Neural progenitor cell (in vitro differentiated cells): Measurements from ENCODE around the gene DOP1B. TPM values are rescaled to one million over a fixed set of nuclear protein-coding genes. Genes with fewer than 3 reads are reported as not detected.
"Not testable (repeated sequence)": the region's sequence is repeated elsewhere in the genome, so short reads cannot be mapped to it uniquely, and the experiment has no call there.

Experiments
- DNase-seq: peaks from one replicate; pipeline ENCODE4 v3.0.0-alpha.2; 2016; ENCODE audit warnings: low spot score
- H2AFZ ChIP-seq: fragments of 200-600 bp; sonication (generic); replicated peaks from 2 replicates; pipeline ENCODE4 v1.6.1; 2016; ENCODE audit warnings: antibody characterized with exemption
- H3F3A ChIP-seq: fragments of 200-600 bp; sonication (generic); 2 replicates; pipeline ENCODE4 v1.6.1; 2016; ENCODE audit warnings: antibody characterized with exemption, low read depth
- H3K27ac ChIP-seq: fragments of 200-600 bp; sonication (generic); 2 replicates; pipeline ENCODE4 v1.5.1; 2016; ENCODE audit warnings: mild to moderate bottlenecking
- H3K27me3 ChIP-seq: fragments of 200-600 bp; sonication (generic); 2 replicates; pipeline ENCODE4 v1.6.1; 2016; ENCODE audit warnings: mild to moderate bottlenecking, moderate library complexity
- H3K36me3 ChIP-seq: fragments of 200-600 bp; sonication (generic); 2 replicates; pipeline ENCODE4 v1.5.1; 2016
- H3K4me1 ChIP-seq: fragments of 200-600 bp; sonication (generic); 2 replicates; pipeline ENCODE4 v1.6.1; 2016; ENCODE audit warnings: mixed run types
- H3K4me2 ChIP-seq: fragments of 200-600 bp; sonication (generic); 2 replicates; pipeline ENCODE4 v1.6.1; 2016
- H3K4me3 ChIP-seq: fragments of 200-600 bp; sonication (generic); 2 replicates; pipeline ENCODE4 v1.5.1; 2016
- H3K79me2 ChIP-seq: fragments of 200-600 bp; sonication (generic); 2 replicates; pipeline ENCODE4 v1.6.1; 2016; ENCODE audit warnings: low read depth
- H3K9ac ChIP-seq: fragments of 200-600 bp; sonication (generic); 2 replicates; pipeline ENCODE4 v1.6.1; 2016
- H3K9me3 ChIP-seq: fragments of 200-600 bp; sonication (generic); 2 replicates; pipeline ENCODE4 v1.5.1; 2016; ENCODE audit warnings: low read depth
- H4K20me1 ChIP-seq: fragments of 200-600 bp; sonication (generic); 2 replicates; pipeline ENCODE4 v1.6.1; 2016; ENCODE audit warnings: low read depth
- H3K27ac Mint-ChIP-seq: 3 replicates; pipeline ENCODE4 v1.8.0; 2021; ENCODE audit warnings: mixed read lengths
- H3K27me3 Mint-ChIP-seq: 2 replicates; pipeline ENCODE4 v1.8.0; 2022; ENCODE audit warnings: low read depth, mild to moderate bottlenecking, inconsistent platforms, moderate library complexity, mixed read lengths; ENCODE audit not compliant: insufficient read depth
- H3K36me3 Mint-ChIP-seq: 3 replicates; pipeline ENCODE4 v1.8.0; 2021; ENCODE audit warnings: mixed read lengths
- H3K4me1 Mint-ChIP-seq: 3 replicates; pipeline ENCODE4 v1.8.0; 2021; ENCODE audit warnings: mixed read lengths
- H3K4me3 Mint-ChIP-seq: 3 replicates; pipeline ENCODE4 v1.8.0; 2021; ENCODE audit warnings: mild to moderate bottlenecking, moderate library complexity, mixed read lengths
- H3K9me3 Mint-ChIP-seq: 3 replicates; pipeline ENCODE4 v1.8.0; 2020; ENCODE audit warnings: mixed read lengths
- CTCF ChIP-seq: fragments of 200-600 bp; sonication (generic); IDR thresholded peaks from 2 replicates; pipeline ENCODE4 v1.5.1; 2017; ENCODE audit warnings: antibody characterized with exemption, mild to moderate bottlenecking
- EZH2 ChIP-seq: fragments of 200-600 bp; sonication (generic); IDR thresholded peaks from 2 replicates; pipeline ENCODE4 v1.6.1; 2017; ENCODE audit warnings: antibody characterized with exemption, mild to moderate bottlenecking, moderate library complexity
- EZH2phosphoT487 ChIP-seq: fragments of 200-600 bp; sonication (generic); IDR thresholded peaks from 2 replicates; pipeline ENCODE4 v1.6.1; 2017; ENCODE audit warnings: antibody characterized with exemption
- total RNA-seq: library from RNA; depleted of rRNA; stranded (reverse); fragments of >200 nt; gene quantifications from 2 replicates; pipeline ENCODE4 v1.2.3, GENCODE V29; 2015; ENCODE audit warnings: low replicate concordance

DOP1B gene
- total RNA-seq, 1 donor from 2014 or later, result 9.9 TPM

- H3K4me3 ChIP-seq, result no peak overlapping the region
- H3K36me3 Mint-ChIP-seq, result peaks cover 10% of the 10 kb centered on the region
- no peaks in the 10 kb centered on the region for H3K27me3 ChIP-seq
- H3K4me1 ChIP-seq, result peaks cover 4% of the 10 kb centered on the region
- no peaks in the 10 kb centered on the region for H3K79me2 ChIP-seq
- H3F3A ChIP-seq, result no peaks in the 10 kb centered on the region
- H3K36me3 ChIP-seq, result no peaks in the 10 kb centered on the region
- DNase-seq, result no peak
- no peak overlapping the region for H3K27ac Mint-ChIP-seq
- H2AFZ ChIP-seq, result no peak overlapping the region
- no peak overlapping the region for H3K9ac ChIP-seq
- no peak overlapping the region for H3K27ac ChIP-seq
- H3K4me1 Mint-ChIP-seq, result peaks cover 9% of the 10 kb centered on the region
- peaks cover 7% of the 10 kb centered on the region for H3K9me3 Mint-ChIP-seq
- H4K20me1 ChIP-seq, result no peaks in the 10 kb centered on the region
- no peak for TF ChIP-seq CTCF
- TF ChIP-seq EZH2, result no peak
- no peak for TF ChIP-seq EZH2phosphoT487
- no peaks in the 10 kb centered on the region for H3K9me3 ChIP-seq
- H3K4me3 Mint-ChIP-seq, result no peak overlapping the region
- H3K27me3 Mint-ChIP-seq, result no peaks in the 10 kb centered on the region
- H3K4me2 ChIP-seq, result no peak overlapping the region
Observed at GRCh38 chr21:36199021-36199420, 42.4 kb downstream of the DOP1B start.

- H3K27me3 Mint-ChIP-seq, H3K4me1 ChIP-seq, H3K27ac ChIP-seq, DNase-seq, H3K9ac ChIP-seq, H3K9me3 ChIP-seq, H3K27ac Mint-ChIP-seq, H3K4me2 ChIP-seq, H3K36me3 ChIP-seq, H3K4me3 Mint-ChIP-seq, H3K4me1 Mint-ChIP-seq, H3K9me3 Mint-ChIP-seq, H3K27me3 ChIP-seq, H3K4me3 ChIP-seq, H4K20me1 ChIP-seq, H3K79me2 ChIP-seq, H2AFZ ChIP-seq, H3F3A ChIP-seq: not testable (repeated sequence)
- peaks cover 10% of the 10 kb centered on the region for H3K36me3 Mint-ChIP-seq
Observed at GRCh38 chr21:36199575-36199974, 43.0 kb downstream of the DOP1B start.

- H4K20me1 ChIP-seq, result no peaks in the 10 kb centered on the region
Observed at GRCh38 chr21:36200081-36200561, 43.5 kb downstream of the DOP1B start.

More at GRCh38 chr21:36200081-36200561, 43.5 kb downstream of the DOP1B start:
- Mint-ChIP-seq H3K27ac (no peak overlapping the region), H3K36me3 (peaks cover 10% of the 10 kb centered on the region), H3K4me3 (no peak overlapping the region), H3K9me3 (peaks cover 7% of the 10 kb centered on the region), H3K27me3 (no peaks in the 10 kb centered on the region), H3K4me1 (peaks cover 9% of the 10 kb centered on the region)
- no peak for TF ChIP-seq EZH2phosphoT487
- no peak for TF ChIP-seq CTCF
- TF ChIP-seq EZH2, result no peak
- Histone ChIP-seq H3F3A (no peaks in the 10 kb centered on the region), H3K9me3 (no peaks in the 10 kb centered on the region), H3K27me3 (no peaks in the 10 kb centered on the region), H3K9ac (no peak overlapping the region), H3K4me3 (no peak overlapping the region), H3K27ac (no peak overlapping the region), H3K4me2 (no peak overlapping the region), H3K79me2 (no peaks in the 10 kb centered on the region), H2AFZ (no peak overlapping the region), H3K36me3 (no peaks in the 10 kb centered on the region), H3K4me1 (peaks cover 4% of the 10 kb centered on the region)
- DNase-seq, result no peak
